Heart left ventricle (tissue), 16 donors: ENCODE data around the gene MYLK4. TPM values are rescaled to one million over a fixed set of nuclear protein-coding genes. Genes with fewer than 3 reads are reported as not detected.
A peak's percentile ranks its signal among the peaks of the same experiment; 100 is the strongest.

ENCODE experiments used
- ATAC-seq, 4 donors: fragments of 200-7000 bp; cut with Tn5 transposase; one replicate each; pipeline ENCODE4 v1.9.1; 2020 to 2022; ENCODE audit warnings: moderate library complexity in 4 of 4, mild to moderate bottlenecking in 3 of 4, moderate number of reproducible peaks in 1 of 4
- DNase-seq, 5 donors: peaks; one replicate each; pipeline ENCODE4 v3.0.0-alpha.2; 2020
- H3K27ac ChIP-seq, 12 donors: fragments of 200-600 bp; sonication (generic) in 4 of 12; one replicate each; pipeline versions ENCODE4 v1.5.0 to v1.8.0; 2016 to 2022; ENCODE audit warnings: mild to moderate bottlenecking in 2 of 12
- H3K27me3 ChIP-seq, 9 donors: fragments of 200-600 bp; sonication (generic) in 2 of 9; one replicate each; pipeline versions ENCODE4 v1.5.1 to v1.8.0; 2016 to 2022; ENCODE audit warnings: mild to moderate bottlenecking in 3 of 9
- H3K36me3 ChIP-seq, 9 donors: fragments of 200-600 bp; sonication (generic) in 2 of 9; one replicate each; pipeline versions ENCODE4 v1.5.0 to v1.8.0; 2018 to 2022; ENCODE audit warnings: mild to moderate bottlenecking in 2 of 9
- H3K4me1 ChIP-seq, 12 donors: fragments of 200-600 bp; sonication (generic) in 4 of 12; one replicate each; pipeline versions ENCODE4 v1.5.0 to v1.8.0; 2016 to 2022; ENCODE audit warnings: mild to moderate bottlenecking in 3 of 12
- H3K4me3 ChIP-seq, 12 donors: fragments of 200-600 bp; sonication (generic) in 4 of 12; one replicate each; pipeline versions ENCODE4 v1.5.0 to v1.8.0; 2017 to 2022; ENCODE audit warnings: mild to moderate bottlenecking in 9 of 12, moderate library complexity in 4 of 12
- H3K9me3 ChIP-seq, 12 donors: fragments of 200-600 bp; sonication (generic) in 4 of 12; one replicate each; pipeline versions ENCODE4 v1.5.0 to v1.8.0; 2016 to 2022; ENCODE audit warnings: mild to moderate bottlenecking in 1 of 12
- POLR2A ChIP-seq, 2 donors: fragments of 450-650 bp; IDR thresholded peaks; one replicate each; pipeline ENCODE4 v1.6.1; 2017; ENCODE audit warnings: antibody characterized with exemption in 2 of 2, mild to moderate bottlenecking in 2 of 2, moderate library complexity in 2 of 2
- WGBS, 4 donors: extraction: QIAGEN DNeasy Blood & Tissue Kit in 2 of 4; methylation state at CpG; one replicate each; pipeline versions ENCODE4 v1.1.5 to v1.1.7; 2013 to 2018; 5-methylcytosine and 5-hydroxymethylcytosine counted together
- intact Hi-C, 10 donors: fragments of 100-400 bp; cut with DNase I; formaldehyde crosslinking; loops; one replicate each; pipeline versions ENCODE4 v1.11.1 to v1.14.2; 2022
- polyA plus RNA-seq, 2 donors: library from polyadenylated mRNA; stranded (reverse); fragments of 200-250 nt; gene quantifications; one replicate each; pipeline ENCODE4 v1.2.3, GENCODE V29; 2013
- total RNA-seq, 9 donors: library from RNA; depleted of rRNA in 2 of 9; stranded (reverse); fragments of >200 nt in 2 of 9; fragmentation: NEBNext Ultra II Directional in 3 of 9; extraction: Animal tissue kit (Norgen Biotek cat#: 25700) in 3 of 9; gene quantifications; one replicate each; pipeline versions ENCODE4 v1.1.0 to v1.2.4, GENCODE V29; 2016 to 2023
- TF ChIP-seq, protein P1 (sequence below), 12 donors: fragments of 200-600 bp; sonication (generic) in 4 of 12; IDR thresholded peaks; one replicate each; pipeline versions ENCODE4 v1.5.0 to v1.8.0; 2018 to 2022; ENCODE audit warnings: antibody characterized with exemption in 12 of 12, mild to moderate bottlenecking in 5 of 12
- donor health status: ischemic (EF 13 %, LVEDD 7.1; RV severe dilation, severe dysfunction).
- donor health status: healthy with polysubstance abuse.
- donor health status: DM: no; HTN: yes; CAD: no.
- donor health status: DM: no; HTN: no; CAD: no.
- donor health status: ischemic (EF 25% LVEDD 6.9; RV normal size, moderate dysfunction).
- donor health status: ischemic (EF 25% LVEDD 5.7; RV mildly dilated, moderate dysfunction).
- donor health status: healthy.
- donor health status: DM: yes; HTN: yes; CAD: no.
- donor health status: ischemic (EF 35%, LVEDD 5.7; RV mildly dilated, moderate dysfunction).
- donor health status: nonischemic (EF 11% LVEDD 7.7; RV severe dilation, severe dysfunction).
- donor health status: DM: yes; HTN: yes; CAD: no.
- donor health status: PGD.
- donor health status: ischemic (EF 29% LVEDD 5.4; RV normal size, mild dysfunction).
- donor health status: nonischemic (EF 23%, LVEDD 6.1; RV moderate dilation, normal function).

MYLK4 gene
- total and polyA plus RNA-seq, 11 donors = 0.14 to 1.6 (median 0.52) TPM

DNA sequence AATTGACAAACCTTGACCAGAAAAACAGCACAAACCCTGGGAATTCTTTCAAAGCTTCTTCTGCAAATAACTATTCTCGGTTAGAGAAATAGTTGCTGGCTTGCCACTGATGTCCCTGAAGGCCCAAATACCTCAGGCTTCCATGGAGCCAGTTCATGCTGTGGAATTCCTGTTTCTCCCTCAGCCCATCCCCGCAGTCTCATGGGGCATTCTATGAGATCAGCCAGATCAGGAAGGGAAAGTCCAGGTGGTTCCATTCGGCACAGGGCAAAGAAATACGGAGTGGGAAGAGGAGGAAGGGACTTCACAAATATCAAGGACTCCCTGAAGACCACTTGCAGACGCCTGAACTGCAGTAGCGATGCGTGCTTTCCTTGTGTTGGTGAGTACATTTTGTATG, 63.3 kb downstream of the MYLK4 start:
- TF ChIP-seq, protein P1, sequence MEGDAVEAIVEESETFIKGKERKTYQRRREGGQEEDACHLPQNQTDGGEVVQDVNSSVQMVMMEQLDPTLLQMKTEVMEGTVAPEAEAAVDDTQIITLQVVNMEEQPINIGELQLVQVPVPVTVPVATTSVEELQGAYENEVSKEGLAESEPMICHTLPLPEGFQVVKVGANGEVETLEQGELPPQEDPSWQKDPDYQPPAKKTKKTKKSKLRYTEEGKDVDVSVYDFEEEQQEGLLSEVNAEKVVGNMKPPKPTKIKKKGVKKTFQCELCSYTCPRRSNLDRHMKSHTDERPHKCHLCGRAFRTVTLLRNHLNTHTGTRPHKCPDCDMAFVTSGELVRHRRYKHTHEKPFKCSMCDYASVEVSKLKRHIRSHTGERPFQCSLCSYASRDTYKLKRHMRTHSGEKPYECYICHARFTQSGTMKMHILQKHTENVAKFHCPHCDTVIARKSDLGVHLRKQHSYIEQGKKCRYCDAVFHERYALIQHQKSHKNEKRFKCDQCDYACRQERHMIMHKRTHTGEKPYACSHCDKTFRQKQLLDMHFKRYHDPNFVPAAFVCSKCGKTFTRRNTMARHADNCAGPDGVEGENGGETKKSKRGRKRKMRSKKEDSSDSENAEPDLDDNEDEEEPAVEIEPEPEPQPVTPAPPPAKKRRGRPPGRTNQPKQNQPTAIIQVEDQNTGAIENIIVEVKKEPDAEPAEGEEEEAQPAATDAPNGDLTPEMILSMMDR (IDR thresholded peaks at IDR 0.05) = no peak
- TF ChIP-seq POLR2A (IDR thresholded peaks at IDR 0.05) = no peak
- H3K4me3 ChIP-seq = no peak overlapping the region
- ATAC-seq = peak in 3 of 4 donors; percentile 45 to 81 (median 61)
- no peaks in the 10 kb centered on the region for H3K4me1 ChIP-seq
- H3K27ac ChIP-seq = no peak overlapping the region
- H3K36me3 ChIP-seq = no peaks in the 10 kb centered on the region
- WGBS, 4 donors = 72 to 78% (median 74%) methylated on average over 7 of the region's 7 CpGs
- DNase-seq = peak in 1 of 5 donors; percentile 38
- no peaks in the 10 kb centered on the region for H3K9me3 ChIP-seq
- intact Hi-C loops = no loop called here
- H3K27me3 ChIP-seq = no peaks in the 10 kb centered on the region

DNA sequence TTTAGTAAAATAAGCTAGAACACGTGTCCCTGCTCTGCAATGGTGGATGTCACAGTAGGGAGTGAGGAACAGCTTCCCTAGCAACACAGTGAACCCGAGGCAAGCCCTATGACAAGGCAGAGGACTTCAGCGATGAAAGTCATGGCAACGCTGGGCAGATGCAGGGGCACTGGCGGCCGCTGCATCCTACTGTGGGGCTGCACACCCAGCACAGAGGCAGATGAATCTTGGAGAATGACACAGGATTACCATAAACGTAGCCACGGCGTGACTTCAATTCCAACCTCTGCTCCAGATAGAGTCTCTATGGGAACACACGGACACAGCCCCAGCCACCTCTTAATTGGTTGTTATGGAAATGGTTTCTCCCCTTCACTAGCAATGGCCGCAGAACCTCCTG, 64.2 kb downstream of the MYLK4 start:
- no peaks in the 10 kb centered on the region for H3K4me1 ChIP-seq
- no peaks in the 10 kb centered on the region for H3K36me3 ChIP-seq
- no peak for ATAC-seq
- H3K9me3 ChIP-seq = no peaks in the 10 kb centered on the region
- TF ChIP-seq, protein P1 (IDR thresholded peaks at IDR 0.05) = no peak
- TF ChIP-seq POLR2A (IDR thresholded peaks at IDR 0.05) = no peak
- no peak overlapping the region for H3K27ac ChIP-seq
- 91 to 96% (median 94%) methylated on average over 11 of the region's 11 CpGs for WGBS, 4 donors
- DNase-seq = no peak
- intact Hi-C loops = no loop called here
- H3K4me3 ChIP-seq = no peak overlapping the region
- no peaks in the 10 kb centered on the region for H3K27me3 ChIP-seq

DNA sequence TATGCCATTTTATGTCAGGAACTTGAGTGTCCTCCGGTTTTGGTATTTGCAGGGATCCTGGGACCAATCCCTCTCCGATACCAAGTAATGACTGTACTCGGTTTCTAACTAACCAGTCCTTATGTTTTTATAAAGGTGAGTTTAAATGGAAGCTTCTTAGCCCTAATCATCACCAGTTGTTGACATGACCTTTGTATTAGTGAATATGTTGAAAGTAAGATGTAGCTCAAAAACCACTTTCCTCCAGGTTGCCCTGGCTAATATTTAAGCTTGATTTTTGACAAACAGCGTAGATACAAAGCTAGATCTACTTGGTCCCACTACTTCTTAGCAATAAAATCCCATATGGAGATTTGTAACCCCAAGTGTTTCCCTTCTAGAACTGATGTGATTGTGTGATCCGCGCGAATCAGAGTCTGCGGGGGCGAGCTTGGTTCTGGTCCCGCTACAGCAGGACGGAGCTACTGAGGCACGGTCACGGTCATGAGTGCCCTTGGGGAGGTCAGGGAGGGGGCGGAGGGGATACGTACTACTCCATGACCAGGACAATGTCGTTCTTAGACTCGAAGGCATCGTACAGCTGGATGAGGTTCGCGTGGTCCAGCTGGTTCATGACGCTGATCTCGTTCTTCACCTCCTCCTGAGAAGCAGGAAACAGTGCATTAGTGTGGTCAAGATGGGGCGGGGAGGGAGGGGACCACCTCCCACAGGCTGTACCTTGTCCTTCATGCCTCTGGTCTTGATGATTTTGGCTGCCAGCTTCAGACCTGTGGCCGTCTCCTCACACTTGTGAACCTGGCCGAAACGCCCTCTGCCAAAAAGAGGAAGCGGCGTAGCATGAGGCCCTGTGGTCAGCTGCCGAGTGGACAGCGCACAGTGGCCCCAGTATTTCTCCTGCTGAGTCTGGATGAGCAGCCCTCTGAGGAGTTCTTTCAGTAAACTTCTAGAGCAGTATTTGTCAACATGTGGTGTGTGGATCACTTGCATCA, 65.7 kb downstream of the MYLK4 start:
- Histone ChIP-seq H3K9me3 (no peaks in the 10 kb centered on the region), H3K27ac (no peak overlapping the region), H3K4me3 (no peak overlapping the region), H3K27me3 (no peaks in the 10 kb centered on the region), H3K36me3 (no peaks in the 10 kb centered on the region), H3K4me1 (no peaks in the 10 kb centered on the region)
- ATAC-seq (no peak), DNase-seq (no peak)
- intact Hi-C loops = no loop called here
- 94 to 97% (median 96%) methylated on average over 23 to 30 of the region's 30 CpGs for WGBS, 4 donors
- TF ChIP-seq, protein P1 (IDR thresholded peaks at IDR 0.05) = no peak
- no peak for TF ChIP-seq POLR2A (IDR thresholded peaks at IDR 0.05)

DNA sequence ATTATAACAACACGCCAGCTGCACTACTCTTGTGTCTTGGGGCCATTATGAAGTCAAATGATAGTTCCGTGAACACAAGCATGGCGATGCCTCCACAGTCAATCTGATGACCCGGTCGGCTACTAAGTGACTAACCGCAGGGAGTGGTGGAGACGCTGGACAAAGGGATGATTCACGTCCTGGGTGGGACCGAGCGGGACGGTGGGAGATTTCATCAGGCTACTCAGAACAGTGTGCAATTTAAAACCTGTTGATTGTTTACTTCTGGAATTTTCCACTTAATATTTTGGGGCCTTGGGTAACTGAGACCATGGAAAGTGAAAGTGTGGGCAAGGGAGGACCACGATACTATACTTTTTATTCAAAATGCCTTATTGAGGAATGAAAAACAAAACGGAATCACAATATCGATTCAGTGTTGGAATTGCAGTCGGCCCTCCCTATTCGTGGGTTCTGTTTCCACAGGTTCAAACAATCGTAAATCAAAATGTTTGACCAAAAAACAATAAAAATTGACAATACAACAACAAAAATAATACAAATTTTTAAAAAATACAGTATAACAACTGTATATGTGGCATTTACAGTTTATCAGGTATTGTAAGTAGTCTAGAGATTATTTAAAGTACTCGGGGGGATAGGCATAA, 66.5 kb downstream of the MYLK4 start:
- TF ChIP-seq, protein P1 (IDR thresholded peaks at IDR 0.05) = no peak
- no peak for TF ChIP-seq POLR2A (IDR thresholded peaks at IDR 0.05)
- Histone ChIP-seq H3K27me3 (no peaks in the 10 kb centered on the region), H3K36me3 (no peaks in the 10 kb centered on the region), H3K27ac (no peak overlapping the region), H3K4me3 (no peak overlapping the region), H3K4me1 (no peaks in the 10 kb centered on the region), H3K9me3 (no peaks in the 10 kb centered on the region)
- intact Hi-C loops = no loop called here
- DNase-seq (no peak), ATAC-seq (no peak)
- WGBS, 4 donors = 89 to 94% (median 92%) methylated on average over 18 of the region's 18 CpGs
